ENCODE data around the gene RBM10. TPM values are rescaled to one million over a fixed set of nuclear protein-coding genes. Genes with fewer than 3 reads are reported as not detected.

Gene RBM10, protein sequence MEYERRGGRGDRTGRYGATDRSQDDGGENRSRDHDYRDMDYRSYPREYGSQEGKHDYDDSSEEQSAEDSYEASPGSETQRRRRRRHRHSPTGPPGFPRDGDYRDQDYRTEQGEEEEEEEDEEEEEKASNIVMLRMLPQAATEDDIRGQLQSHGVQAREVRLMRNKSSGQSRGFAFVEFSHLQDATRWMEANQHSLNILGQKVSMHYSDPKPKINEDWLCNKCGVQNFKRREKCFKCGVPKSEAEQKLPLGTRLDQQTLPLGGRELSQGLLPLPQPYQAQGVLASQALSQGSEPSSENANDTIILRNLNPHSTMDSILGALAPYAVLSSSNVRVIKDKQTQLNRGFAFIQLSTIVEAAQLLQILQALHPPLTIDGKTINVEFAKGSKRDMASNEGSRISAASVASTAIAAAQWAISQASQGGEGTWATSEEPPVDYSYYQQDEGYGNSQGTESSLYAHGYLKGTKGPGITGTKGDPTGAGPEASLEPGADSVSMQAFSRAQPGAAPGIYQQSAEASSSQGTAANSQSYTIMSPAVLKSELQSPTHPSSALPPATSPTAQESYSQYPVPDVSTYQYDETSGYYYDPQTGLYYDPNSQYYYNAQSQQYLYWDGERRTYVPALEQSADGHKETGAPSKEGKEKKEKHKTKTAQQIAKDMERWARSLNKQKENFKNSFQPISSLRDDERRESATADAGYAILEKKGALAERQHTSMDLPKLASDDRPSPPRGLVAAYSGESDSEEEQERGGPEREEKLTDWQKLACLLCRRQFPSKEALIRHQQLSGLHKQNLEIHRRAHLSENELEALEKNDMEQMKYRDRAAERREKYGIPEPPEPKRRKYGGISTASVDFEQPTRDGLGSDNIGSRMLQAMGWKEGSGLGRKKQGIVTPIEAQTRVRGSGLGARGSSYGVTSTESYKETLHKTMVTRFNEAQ
- total RNA-seq, result 57.3 and 58.1 TPM in 2 replicates

DNA sequence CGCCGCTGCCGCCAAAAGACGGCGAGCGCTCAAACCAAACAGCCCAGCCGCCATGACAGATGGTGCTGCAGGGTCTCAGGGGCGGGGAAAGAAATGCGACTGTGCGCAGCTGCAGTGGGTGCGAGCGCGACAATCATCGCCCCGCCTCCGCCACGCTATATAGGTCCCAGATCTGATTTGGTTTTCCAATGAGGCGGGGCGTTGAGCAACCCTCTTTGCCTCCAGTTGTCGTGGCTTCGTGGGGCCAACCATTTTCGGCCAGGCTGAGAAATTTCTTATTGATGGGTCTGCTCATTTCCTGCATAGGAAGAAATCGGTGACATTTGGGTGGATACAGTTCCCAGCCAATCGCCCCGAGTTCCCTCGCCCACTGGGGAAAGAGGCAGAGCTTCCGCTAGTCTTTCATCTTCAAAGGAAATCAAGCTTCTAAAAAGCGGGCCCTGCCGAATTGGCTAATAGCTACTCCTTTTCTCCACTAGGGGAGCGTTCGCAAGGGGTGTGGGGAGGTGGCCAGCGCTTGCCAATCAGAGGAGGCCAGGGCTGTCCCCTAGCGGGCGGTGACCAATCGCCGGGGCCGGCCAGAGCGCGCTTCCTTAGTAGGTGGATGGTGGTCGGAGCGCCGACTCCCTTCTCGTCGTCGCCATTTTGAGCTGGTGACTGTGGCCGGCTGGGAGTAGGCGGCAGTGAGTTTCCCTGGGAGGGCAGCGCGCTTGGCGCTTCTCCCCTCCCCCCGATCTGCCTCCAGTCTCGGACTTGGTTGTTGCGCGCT lies at the start of gene RBM10, which contains the start of gene NDUFB11:
RBM10 (plus strand) TSS at position 596 of the 769 bp plus-strand sequence. CDS start 2,261 bp downstream, outside the sequence.
NDUFB11 (minus strand) TSS at position 77 of the 769 bp plus-strand sequence; CDS start at position 54, 23 bp downstream.

DNA sequence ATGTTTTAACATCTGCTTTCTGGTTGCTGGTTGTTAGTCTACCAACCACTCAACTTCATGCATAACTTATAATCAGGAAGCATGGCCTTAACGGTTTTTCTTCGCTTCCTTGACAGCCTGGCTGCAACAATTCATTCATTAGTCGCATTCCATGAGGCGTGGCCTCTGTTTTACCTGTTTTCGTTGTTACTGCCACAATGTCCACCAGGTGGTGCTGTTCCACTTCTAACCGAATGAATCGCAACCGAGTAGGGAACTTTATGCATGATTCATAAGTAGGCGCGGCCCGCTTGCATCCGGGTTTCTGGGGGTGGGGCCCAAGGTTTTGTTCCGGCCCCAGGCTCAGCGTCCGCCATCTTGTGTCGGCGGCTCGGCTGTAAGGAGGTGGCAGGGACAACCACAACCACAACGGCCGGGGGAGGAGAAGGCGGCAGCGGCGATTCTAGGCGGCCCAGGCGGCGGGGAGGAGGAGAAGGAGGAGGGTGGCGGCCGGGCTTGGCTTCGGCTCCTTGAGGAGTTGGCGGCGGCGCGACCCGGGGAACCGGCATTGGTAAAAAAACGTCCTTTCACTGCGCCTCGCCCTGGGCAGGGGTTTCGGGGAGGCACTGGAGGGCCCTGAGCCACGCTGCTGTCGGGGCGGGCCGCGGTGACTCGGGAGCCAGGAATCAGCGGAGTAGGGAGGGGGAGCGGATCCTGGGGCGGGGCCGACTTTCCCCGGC lies 48.6 kb downstream of the RBM10 start, which contains the start of gene UBA1:
UBA1 (plus strand) TSS at position 355 of the 719 bp plus-strand sequence. CDS start 4,974 bp downstream, outside the sequence.

GRCh38 chrX:47218280-47218919 lies 73.4 kb downstream of the RBM10 start, which contains the start of gene CDK16:
TSS of gene CDK16 (plus strand) at chrX:47218681. CDS start at chrX:47223558, 4,877 bp downstream.

GRCh38 chrX:47232803-47233332 lies 87.8 kb downstream of the RBM10 start, which contains the start of gene USP11:
TSS of gene USP11 (plus strand) at chrX:47233009. CDS start at chrX:47233044, 35 bp downstream.

Other genes starting within 250 kb of the RBM10 start
- 12.0 and 16.3 TPM in 2 replicates for gene JADE3, start 232.8 kb upstream of the RBM10 start, total RNA-seq
- under 0.01 and 0.61 TPM in 2 replicates for gene RGN, start 66.8 kb upstream of the RBM10 start, total RNA-seq
- 51.5 and 82.5 TPM in 2 replicates for gene NDUFB11, start 519 bp upstream of the RBM10 start, total RNA-seq
- 108 and 141 TPM in 2 replicates for gene UBA1, start 48.6 kb downstream of the RBM10 start, total RNA-seq
- 67.9 and 72.2 TPM in 2 replicates for gene CDK16, start 73.5 kb downstream of the RBM10 start, total RNA-seq
- gene USP11, start 87.8 kb downstream of the RBM10 start, total RNA-seq, result 21.9 and 24.0 TPM in 2 replicates
- gene ZNF157, start 225.4 kb downstream of the RBM10 start, total RNA-seq, result not detected in 2 replicates

All from epithelial cell of umbilical artery (primary cell).